Measurements from ENCODE around the gene ANO2.

The ANO2 gene

GRCh38 chr12:5568325-5568981 lies 376.6 kb downstream of the ANO2 start:
- TF ChIP-seq ZNF274 (IDR thresholded peaks at IDR 0.05; ENCODE audit: low read depth, low read length), result no peak
- no peak overlapping the region for H3K4me3 ChIP-seq (ENCODE audit: low read length)

GRCh38 chr12:5567016-5567725 lies 377.9 kb downstream of the ANO2 start:
- TF ChIP-seq ZNF274 (IDR thresholded peaks at IDR 0.05; ENCODE audit: low read depth, low read length), result no peak
- no peak overlapping the region for H3K4me3 ChIP-seq (ENCODE audit: low read length)

GRCh38 chr12:5565933-5566599 lies 379.0 kb downstream of the ANO2 start:
- no peak for TF ChIP-seq ZNF274 (IDR thresholded peaks at IDR 0.05; ENCODE audit: low read depth, low read length)
- H3K4me3 ChIP-seq (ENCODE audit: low read length), result no peak overlapping the region

- no peak for TF ChIP-seq ZNF274 (IDR thresholded peaks at IDR 0.05; ENCODE audit: low read depth, low read length)
- H3K4me3 ChIP-seq (ENCODE audit: low read length), result no peak overlapping the region
Measured at GRCh38 chr12:5562581-5562980, 382.5 kb downstream of the ANO2 start.

- no peak for TF ChIP-seq ZNF274 (IDR thresholded peaks at IDR 0.05; ENCODE audit: low read depth, low read length)
- H3K4me3 ChIP-seq (ENCODE audit: low read length), result no peak overlapping the region
Measured at GRCh38 chr12:5561846-5562245, 383.2 kb downstream of the ANO2 start.

- no peak for TF ChIP-seq ZNF274 (IDR thresholded peaks at IDR 0.05; ENCODE audit: low read depth, low read length)
- no peak overlapping the region for H3K4me3 ChIP-seq (ENCODE audit: low read length)
Measured at GRCh38 chr12:5561057-5561456, 384.0 kb downstream of the ANO2 start.

GRCh38 chr12:5560265-5560664 lies 384.8 kb downstream of the ANO2 start:
- TF ChIP-seq ZNF274 (IDR thresholded peaks at IDR 0.05; ENCODE audit: low read depth, low read length), result no peak
- H3K4me3 ChIP-seq (ENCODE audit: low read length), result no peak overlapping the region

GRCh38 chr12:5557906-5558305 lies 387.2 kb downstream of the ANO2 start:
- TF ChIP-seq ZNF274 (IDR thresholded peaks at IDR 0.05; ENCODE audit: low read depth, low read length), result no peak
- H3K4me3 ChIP-seq (ENCODE audit: low read length), result no peak overlapping the region

- no peak for TF ChIP-seq ZNF274 (IDR thresholded peaks at IDR 0.05; ENCODE audit: low read depth, low read length)
- no peak overlapping the region for H3K4me3 ChIP-seq (ENCODE audit: low read length)
Measured at GRCh38 chr12:5556946-5557673, 387.9 kb downstream of the ANO2 start.

GRCh38 chr12:5556033-5556614 lies 388.9 kb downstream of the ANO2 start:
- TF ChIP-seq ZNF274 (IDR thresholded peaks at IDR 0.05; ENCODE audit: low read depth, low read length), result no peak
- H3K4me3 ChIP-seq (ENCODE audit: low read length), result no peak overlapping the region

- no peak for TF ChIP-seq ZNF274 (IDR thresholded peaks at IDR 0.05; ENCODE audit: low read depth, low read length)
- no peak overlapping the region for H3K4me3 ChIP-seq (ENCODE audit: low read length)
Measured at GRCh38 chr12:5554711-5555110, 390.3 kb downstream of the ANO2 start.

- no peak for TF ChIP-seq ZNF274 (IDR thresholded peaks at IDR 0.05; ENCODE audit: low read depth, low read length)
- no peak overlapping the region for H3K4me3 ChIP-seq (ENCODE audit: low read length)
Measured at GRCh38 chr12:5549011-5549410, 396.0 kb downstream of the ANO2 start.

GRCh38 chr12:5548152-5548943 lies 396.7 kb downstream of the ANO2 start:
- TF ChIP-seq ZNF274 (IDR thresholded peaks at IDR 0.05; ENCODE audit: low read depth, low read length), result no peak
- H3K4me3 ChIP-seq (ENCODE audit: low read length), result no peak overlapping the region
